Aorta (tissue), 5 donors: ENCODE results near the gene OR4F15. TPM values are rescaled to one million over a fixed set of nuclear protein-coding genes. Genes with fewer than 3 reads are reported as not detected.

Experiments used
- ATAC-seq: fragments of 200-7000 bp; cut with Tn5 transposase; one replicate; pipeline ENCODE4 v1.9.1; 2022; ENCODE audit warnings: moderate library complexity; ENCODE audit not compliant: low FRiP score
- DNase-seq, 2 donors: peaks; one replicate each; pipeline ENCODE4 v3.0.0-alpha.2; 2020
- H3K27ac ChIP-seq, 2 donors: one replicate each; pipeline ENCODE4 v1.5.1; 2013; ENCODE audit warnings: low read length in 2 of 2, mild to moderate bottlenecking in 2 of 2, moderate library complexity in 2 of 2, control low read depth in 1 of 2, inconsistent platforms in 1 of 2, low read depth in 1 of 2
- H3K27me3 ChIP-seq, 2 donors: one replicate each; pipeline ENCODE4 v1.6.1; 2013; ENCODE audit warnings: control low read depth in 1 of 2, low read length in 1 of 2, mild to moderate bottlenecking in 1 of 2, moderate library complexity in 1 of 2; ENCODE audit not compliant: insufficient read depth in 2 of 2, control insufficient read depth in 1 of 2
- H3K36me3 ChIP-seq, 2 donors: one replicate each; pipeline ENCODE4 v1.6.1; 2013; ENCODE audit warnings: control low read depth in 1 of 2, low read length in 1 of 2, mild to moderate bottlenecking in 1 of 2; ENCODE audit not compliant: insufficient read depth in 2 of 2, control insufficient read depth in 1 of 2
- H3K4me1 ChIP-seq, 2 donors: one replicate each; pipeline ENCODE4 v1.6.1; 2013; ENCODE audit warnings: low read length in 2 of 2, control low read depth in 1 of 2, mild to moderate bottlenecking in 1 of 2, moderate library complexity in 1 of 2; ENCODE audit not compliant: insufficient read depth in 2 of 2, control insufficient read depth in 1 of 2
- H3K4me3 ChIP-seq, 2 donors: one replicate each; pipeline ENCODE4 v1.5.1; 2013; ENCODE audit warnings: low read length in 2 of 2, control low read depth in 1 of 2, mild to moderate bottlenecking in 1 of 2
- H3K9me3 ChIP-seq: one replicate; pipeline ENCODE4 v1.6.1; 2013; ENCODE audit warnings: mild to moderate bottlenecking, low read length; ENCODE audit not compliant: control insufficient read depth
- WGBS, 2 donors: extraction: QIAGEN DNeasy Blood & Tissue Kit; methylation state at CpG; one replicate each; pipeline ENCODE4 v1.1.7; 2013; 5-methylcytosine and 5-hydroxymethylcytosine counted together
- intact Hi-C, 2 donors: fragments of 100-400 bp; cut with DNase I; formaldehyde crosslinking; loops; one replicate each; pipeline versions ENCODE4 v1.14.2 to v1.15.0; 2022
- polyA plus RNA-seq, 2 donors: library from polyadenylated mRNA; stranded (reverse); fragments of 200-250 nt; gene quantifications; one replicate each; pipeline ENCODE4 v1.2.3, GENCODE V29; 2013
- total RNA-seq, 2 donors: library from RNA; stranded (reverse); fragmentation: NEBNext Ultra II Directional; extraction: Animal tissue kit (Norgen Biotek cat#: 25700); gene quantifications; one replicate each; pipeline ENCODE4 v1.2.1, GENCODE V29; 2021
- donor health status: healthy with polysubstance abuse.
- donor health status: Bipolar disorder and iron deficiency.
- donor health status: DM: no; HTN: no; CAD: no.
- donor health status: DM: no; HTN: no; CAD: no.
- donor health status: DM: yes; HTN: yes; CAD: no.

Gene OR4F15
- total and polyA plus RNA-seq, 4 donors = not detected

- Histone ChIP-seq H3K4me1 (no peaks in the 10 kb centered on the region), H3K9me3 (no peaks in the 10 kb centered on the region), H3K36me3 (no peaks in the 10 kb centered on the region), H3K4me3 (no peak overlapping the region), H3K27me3 (no peaks in the 10 kb centered on the region), H3K27ac (no peak overlapping the region)
- intact Hi-C loops = no loop called here
- ATAC-seq (no peak), DNase-seq (no peak)
- WGBS, 2 donors = 70 to 78% methylated on average over 1 of the region's 1 CpG
These were observed 16.5 kb upstream of the OR4F15 start for GRCh38 chr15:101795455-101795854.

DNA sequence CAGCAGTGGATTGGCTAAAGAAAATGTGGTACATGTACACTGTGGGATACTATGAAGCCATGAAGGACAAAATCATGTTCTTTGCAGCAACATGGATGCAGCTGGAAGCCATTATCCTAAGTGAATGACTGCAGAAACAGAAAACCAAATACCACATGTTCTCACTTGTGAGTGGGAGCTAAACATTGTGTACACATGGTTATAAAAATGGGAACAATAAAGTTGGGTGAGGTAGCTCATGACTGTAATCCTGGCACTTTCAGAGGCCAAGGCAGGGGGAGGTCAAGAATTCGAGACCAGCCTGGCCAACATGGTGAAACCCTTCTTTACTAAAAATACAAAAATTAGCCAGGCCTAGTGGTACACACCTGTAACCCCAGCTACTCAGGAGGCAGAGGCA, 12.3 kb upstream of the OR4F15 start:
- Histone ChIP-seq H3K36me3 (no peaks in the 10 kb centered on the region), H3K4me3 (no peak overlapping the region), H3K27me3 (no peaks in the 10 kb centered on the region), H3K9me3 (no peaks in the 10 kb centered on the region), H3K27ac (no peak overlapping the region), H3K4me1 (no peaks in the 10 kb centered on the region)
- intact Hi-C loops = no loop called here
- ATAC-seq (no peak), DNase-seq (no peak)
- 58% methylated on average over 1 of the region's 1 CpG for WGBS, 2 donors

DNA sequence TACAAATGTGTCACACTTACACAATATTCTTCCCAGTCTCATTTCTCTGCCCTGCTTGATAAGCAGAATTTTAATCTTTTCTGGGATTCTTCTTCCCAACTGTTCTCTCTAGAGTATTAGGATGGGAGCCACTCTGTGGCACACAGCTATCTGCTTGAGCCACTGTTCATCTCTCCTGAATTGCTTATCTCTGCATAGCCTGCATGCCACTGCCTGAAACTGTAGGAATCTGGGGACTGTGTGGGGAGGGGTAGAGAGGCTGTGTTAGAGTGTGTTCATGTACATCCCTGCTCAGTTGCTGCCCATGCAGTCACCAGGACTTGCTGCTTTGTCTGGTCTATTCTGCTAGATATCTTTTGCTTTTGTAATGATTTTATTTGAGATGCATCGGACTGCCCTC, 11.0 kb upstream of the OR4F15 start:
- ATAC-seq = no peak
- Histone ChIP-seq H3K27me3 (no peaks in the 10 kb centered on the region), H3K4me1 (no peaks in the 10 kb centered on the region), H3K4me3 (no peak overlapping the region), H3K36me3 (no peaks in the 10 kb centered on the region), H3K27ac (no peak overlapping the region), H3K9me3 (no peaks in the 10 kb centered on the region)
- no peak for DNase-seq
- intact Hi-C loops = no loop called here
- 92 to 100% methylated on average over 1 of the region's 1 CpG for WGBS, 2 donors

DNA sequence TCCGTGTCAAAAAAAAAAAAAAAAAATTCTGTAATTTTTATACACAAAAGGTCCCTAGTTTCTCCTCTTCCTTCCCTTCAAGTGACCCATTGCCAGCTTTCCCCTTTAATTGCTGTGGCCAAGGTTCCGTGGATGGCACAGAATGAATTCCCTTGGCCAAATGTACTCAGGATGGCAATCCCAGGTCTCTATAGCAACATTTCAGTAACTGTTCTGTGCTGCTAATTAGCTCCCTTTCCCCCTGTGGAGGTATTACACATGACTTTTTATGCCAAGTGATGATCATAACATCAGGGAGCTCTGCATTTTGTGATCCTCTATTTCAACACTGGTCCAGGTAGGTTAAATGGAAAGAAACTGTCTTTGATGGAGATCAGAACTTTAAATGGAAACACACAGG, 8.8 kb upstream of the OR4F15 start, which contains the start of gene OR4F6:
OR4F6 (plus strand) TSS at position 301 of the 400 bp plus-strand sequence. CDS start 2,211 bp downstream, outside the sequence.
- no peaks in the 10 kb centered on the region for H3K36me3 ChIP-seq
- no peak for DNase-seq
- no peak for ATAC-seq
- H3K27ac ChIP-seq = no peak within 1 kb of the TSS
- H3K27me3 ChIP-seq = peaks cover 0 to 1% of the 10 kb centered on the region in 2 donors
- H3K9me3 ChIP-seq = no peaks in the 10 kb centered on the region
- WGBS, 2 donors = 75 to 79% methylated on average over 2 of the region's 2 CpGs
- H3K4me3 ChIP-seq = no peak within 1 kb of the TSS
- intact Hi-C loops = no loop called here
- H3K4me1 ChIP-seq = no peaks in the 10 kb centered on the region

- no peak for ATAC-seq
These were observed 8.3 kb upstream of the OR4F15 start for GRCh38 chr15:101803676-101804075.

GRCh38 chr15:101804375-101804774, 7.6 kb upstream of the OR4F15 start:
- no peaks in the 10 kb centered on the region for H3K9me3 ChIP-seq
- intact Hi-C loops = no loop called here
- no peak for ATAC-seq
- H3K4me1 ChIP-seq = no peaks in the 10 kb centered on the region
- H3K27me3 ChIP-seq = peaks cover 0 to 1% of the 10 kb centered on the region in 2 donors
- H3K4me3 ChIP-seq = no peak overlapping the region
- DNase-seq = no peak
- no peak overlapping the region for H3K27ac ChIP-seq
- no peaks in the 10 kb centered on the region for H3K36me3 ChIP-seq

More at GRCh38 chr15:101803676-101804075, 8.3 kb upstream of the OR4F15 start:
- no peak for DNase-seq
- H3K4me3 ChIP-seq = no peak overlapping the region
- H3K27ac ChIP-seq = no peak overlapping the region
- peaks cover 0 to 1% of the 10 kb centered on the region in 2 donors for H3K27me3 ChIP-seq
- no peaks in the 10 kb centered on the region for H3K4me1 ChIP-seq
- H3K36me3 ChIP-seq = no peaks in the 10 kb centered on the region
- intact Hi-C loops = no loop called here
- H3K9me3 ChIP-seq = no peaks in the 10 kb centered on the region
- WGBS, 2 donors = 72 to 73% methylated on average over 5 of the region's 5 CpGs

DNA sequence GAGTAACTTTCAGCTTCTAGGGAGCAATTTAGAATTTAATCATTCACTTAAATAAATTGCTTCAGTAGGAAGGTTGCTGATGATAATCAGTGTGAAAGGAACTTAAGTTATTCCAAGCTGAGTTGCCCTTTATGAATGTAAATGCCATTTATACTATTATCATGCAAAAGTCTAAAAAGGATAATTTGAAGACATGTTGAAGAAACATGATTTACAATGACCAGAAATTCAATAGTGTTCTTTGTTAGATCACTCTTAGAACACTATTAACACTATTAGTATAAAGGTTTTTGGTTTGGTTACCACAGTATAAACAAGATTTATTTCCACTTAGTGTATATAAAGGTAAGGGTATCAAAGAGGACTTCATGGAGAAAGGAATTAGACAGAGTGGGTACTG, 7.1 kb upstream of the OR4F15 start:
- Histone ChIP-seq H3K4me1 (no peaks in the 10 kb centered on the region), H3K27me3 (peaks cover 0 to 1% of the 10 kb centered on the region in 2 donors), H3K27ac (no peak overlapping the region), H3K4me3 (no peak overlapping the region), H3K36me3 (no peaks in the 10 kb centered on the region), H3K9me3 (no peaks in the 10 kb centered on the region)
- DNase-seq (no peak), ATAC-seq (no peak)
- intact Hi-C loops = no loop called here

- intact Hi-C loops = no loop called here
- Histone ChIP-seq H3K4me3 (no peak overlapping the region), H3K9me3 (no peaks in the 10 kb centered on the region), H3K27me3 (peaks cover 0 to 1% of the 10 kb centered on the region in 2 donors), H3K4me1 (no peaks in the 10 kb centered on the region), H3K36me3 (no peaks in the 10 kb centered on the region), H3K27ac (no peak overlapping the region)
- DNase-seq (no peak), ATAC-seq (no peak)
- 64 to 70% methylated on average over 6 of the region's 6 CpGs for WGBS, 2 donors
These were observed 6.2 kb upstream of the OR4F15 start for GRCh38 chr15:101805605-101806345.

DNA sequence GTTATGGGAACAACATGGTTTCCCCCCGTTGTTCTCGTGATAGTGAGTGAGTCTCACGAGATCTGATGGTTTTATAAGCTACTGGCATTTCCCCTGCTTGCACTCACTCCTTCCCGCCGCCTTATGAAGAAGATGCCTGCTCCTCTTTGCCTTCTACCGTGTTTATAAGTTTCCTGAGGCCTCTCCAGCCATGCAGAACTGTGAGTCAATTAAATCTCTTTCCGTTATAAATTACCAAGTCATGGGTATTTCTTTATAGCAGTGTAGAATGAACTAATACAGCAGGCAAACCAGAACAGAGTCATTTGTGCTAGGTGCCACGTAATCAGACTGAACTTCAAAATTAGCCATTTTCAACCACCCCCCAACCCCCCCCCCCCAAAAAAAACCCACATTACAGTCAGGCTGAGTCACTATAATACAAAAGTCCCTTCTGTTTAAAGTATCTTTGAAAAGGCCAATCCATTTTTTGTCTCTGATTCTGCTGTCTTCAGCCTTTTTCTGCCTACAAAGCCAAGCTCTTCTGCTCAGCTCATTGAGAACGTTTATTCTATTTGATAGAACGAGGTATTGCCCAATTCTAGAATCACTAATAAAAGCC, 4.6 kb upstream of the OR4F15 start:
- DNase-seq (no peak), ATAC-seq (no peak)
- no peak overlapping the region for H3K27ac ChIP-seq
- no peak overlapping the region for H3K4me3 ChIP-seq
- WGBS, 2 donors = 66 to 67% methylated on average over 10 of the region's 10 CpGs
- no peaks in the 10 kb centered on the region for H3K9me3 ChIP-seq
- intact Hi-C loops = no loop called here
- no peaks in the 10 kb centered on the region for H3K4me1 ChIP-seq
- no peaks in the 10 kb centered on the region for H3K36me3 ChIP-seq
- peaks cover 0 to 1% of the 10 kb centered on the region in 2 donors for H3K27me3 ChIP-seq
